GM21723 (cell line): ENCODE measurements around the gene LRP8.

Experiments used
- ATAC-seq: cut with Tn5 transposase; IDR thresholded peaks from one replicate; pipeline ENCODE4 v1.9.1; 2021; ENCODE audit warnings: mild to moderate bottlenecking, moderate library complexity; ENCODE audit not compliant: unreplicated experiment

LRP8 gene

GRCh38 chr1:53328009-53328461 lies at the start of gene LRP8:
Gene LRP8 (minus strand): TSS chr1:53328070. CDS start chr1:53327912, 158 bp downstream.
- ATAC-seq, result peak; percentile 49

DNA sequence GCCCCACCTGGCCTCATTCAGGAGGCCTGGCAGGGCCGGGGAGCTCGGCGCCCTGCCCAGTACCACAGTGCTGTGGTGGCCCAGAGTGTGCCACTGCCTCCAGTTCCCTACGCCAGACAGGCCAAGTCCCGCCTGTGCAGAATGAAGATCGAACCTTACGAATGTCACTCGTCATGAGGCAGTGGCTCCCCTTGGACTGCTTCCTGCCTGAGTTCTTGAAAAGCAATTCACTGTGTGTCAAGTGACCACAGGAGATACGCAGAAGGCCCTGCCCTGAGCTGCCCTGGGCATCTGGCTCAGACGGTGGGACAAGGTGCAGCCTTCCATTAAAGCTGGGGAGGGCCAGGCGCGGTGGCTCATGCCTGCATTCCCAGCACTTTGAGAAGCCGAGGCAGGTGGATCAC lies 49.6 kb upstream of the LRP8 start:
- no peak for ATAC-seq

- no peak for ATAC-seq
Observed at GRCh38 chr1:53376742-53377437, 49.0 kb upstream of the LRP8 start.

GRCh38 chr1:53376041-53376461 lies 48.2 kb upstream of the LRP8 start:
- no peak for ATAC-seq

- ATAC-seq, result no peak
Observed at GRCh38 chr1:53375440-53375839, 47.6 kb upstream of the LRP8 start.

GRCh38 chr1:53373246-53373645 lies 45.4 kb upstream of the LRP8 start:
- no peak for ATAC-seq

GRCh38 chr1:53372501-53372951 lies 44.7 kb upstream of the LRP8 start:
- ATAC-seq, result no peak

GRCh38 chr1:53371851-53372250 lies 44.0 kb upstream of the LRP8 start:
- no peak for ATAC-seq

GRCh38 chr1:53371121-53371666 lies 43.3 kb upstream of the LRP8 start:
- ATAC-seq, result no peak

DNA sequence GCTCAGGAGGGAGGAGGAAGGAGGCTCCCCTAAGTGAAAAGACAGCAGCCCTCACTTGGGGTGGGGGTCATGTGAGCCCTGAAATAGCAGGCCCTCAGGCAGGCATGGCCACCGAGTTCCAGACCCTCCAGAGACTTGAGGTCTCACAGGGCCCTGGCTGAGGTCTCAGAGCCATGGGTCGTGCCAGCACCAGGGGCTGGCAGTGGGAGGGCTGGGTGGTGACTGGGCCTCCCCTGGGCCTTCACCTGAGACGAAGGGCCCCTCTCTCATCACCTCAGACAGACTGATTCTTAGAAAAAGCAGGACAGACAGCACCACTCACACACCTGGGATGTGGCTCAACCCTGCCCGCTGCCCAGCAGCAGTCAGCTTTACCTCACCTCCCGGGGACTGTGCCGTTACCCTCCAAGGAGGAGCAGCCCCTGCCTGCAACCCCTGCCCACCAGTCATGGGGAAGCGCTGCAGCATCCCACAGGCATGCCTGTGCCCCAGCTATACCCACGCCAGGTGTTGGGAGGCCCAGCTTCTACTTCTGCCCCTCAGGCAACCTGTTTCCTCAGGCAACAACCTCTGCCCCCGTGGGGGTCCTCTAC lies 42.6 kb upstream of the LRP8 start:
- ATAC-seq, result no peak

GRCh38 chr1:53369761-53370160 lies 41.9 kb upstream of the LRP8 start:
- ATAC-seq, result no peak

- ATAC-seq, result no peak
Observed at GRCh38 chr1:53369034-53369750, 41.3 kb upstream of the LRP8 start.

GRCh38 chr1:53368314-53369033 lies 40.6 kb upstream of the LRP8 start:
- no peak for ATAC-seq

- ATAC-seq, result peak; percentile 91
Observed at GRCh38 chr1:53367503-53368313, 39.8 kb upstream of the LRP8 start.

GRCh38 chr1:53366901-53367502 lies 39.1 kb upstream of the LRP8 start:
- ATAC-seq, result no peak

- ATAC-seq, result no peak
Observed at GRCh38 chr1:53365437-53366063, 37.7 kb upstream of the LRP8 start.

DNA sequence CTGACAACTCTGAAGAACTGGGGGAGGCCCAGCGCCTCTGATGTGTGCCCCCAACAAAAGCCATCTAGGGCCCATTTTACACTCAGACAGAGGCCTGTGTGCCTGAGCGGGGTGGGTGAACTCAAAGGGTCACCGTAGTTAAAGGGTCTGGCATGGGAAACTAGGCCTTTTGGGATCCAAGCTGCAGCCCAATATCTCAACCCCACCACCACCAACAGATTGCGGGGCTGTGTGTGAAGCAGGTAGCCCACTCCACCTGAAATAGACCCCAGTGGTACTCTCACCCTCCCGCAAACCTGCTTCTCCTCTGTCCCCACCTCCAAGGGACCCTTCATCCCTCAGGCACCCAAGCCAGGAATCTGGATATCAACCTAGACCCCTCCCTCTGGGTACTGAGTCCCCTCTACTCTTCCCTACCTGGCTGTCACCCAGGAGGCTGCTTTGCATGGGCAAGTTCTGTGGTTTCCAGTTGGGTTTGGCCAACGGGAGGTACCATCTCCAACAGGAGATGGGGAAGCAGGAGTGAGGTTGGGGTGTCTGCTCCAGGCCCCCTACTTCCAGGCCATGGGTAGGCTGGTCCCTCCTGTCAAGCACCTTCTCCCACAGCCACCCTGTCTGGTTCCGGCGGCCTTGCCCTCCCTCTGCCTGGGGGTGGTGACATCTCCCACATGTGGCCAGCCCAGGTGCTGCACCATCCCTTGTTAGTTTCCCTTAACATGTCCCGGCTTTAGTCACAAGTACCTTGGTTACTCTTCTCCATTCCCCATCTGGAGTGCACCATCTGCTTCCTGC lies 35.2 kb upstream of the LRP8 start:
- ATAC-seq, result no peak

GRCh38 chr1:53362270-53362669 lies 34.4 kb upstream of the LRP8 start:
- ATAC-seq, result no peak
